HL-60 (cell line): ENCODE data around the gene MEG3.

Experiments used
- CTCF ChIP-seq: IDR thresholded peaks from one replicate; pipeline ENCODE4 v1.5.1; 2011; ENCODE audit warnings: low read length, control low read depth, inconsistent platforms; ENCODE audit not compliant: insufficient read depth
- POLR2AphosphoS5 ChIP-seq: IDR thresholded peaks from 2 replicates; pipeline ENCODE4 v1.6.1; 2012; ENCODE audit warnings: low read depth

GRCh38 chr14:100841066-100841760 lies 15.3 kb downstream of the MEG3 start:
- TF ChIP-seq POLR2AphosphoS5 = no peak
- no peak for TF ChIP-seq CTCF
